ENCODE measurements around the gene STX16.

The STX16 gene

GRCh38 chr20:58661598-58662473 lies 10.8 kb downstream of the STX16 start:
- no peak overlapping the region for H2BK5ac ChIP-seq (ENCODE audit: low read length)
- no peak overlapping the region for H2AK5ac ChIP-seq (ENCODE audit: low read length)
- no peak for DNase-seq
- no peak overlapping the region for H4K8ac ChIP-seq (ENCODE audit: low read depth, low read length)
- H3K56ac ChIP-seq (ENCODE audit: low read length) = no peak overlapping the region
- no peak overlapping the region for H3K27ac ChIP-seq (ENCODE audit: low read depth, low read length)
- no peaks in the 10 kb centered on the region for H3K27me3 ChIP-seq (ENCODE audit: insufficient read depth, low read length, poor library complexity)
- H2BK120ac ChIP-seq (ENCODE audit: low read depth, low read length) = no peak overlapping the region
- no peak overlapping the region for H3K4ac ChIP-seq (ENCODE audit: low read depth, low read length)
- H3K36me3 ChIP-seq (ENCODE audit: control insufficient read depth, insufficient read depth, low read length) = no peaks in the 10 kb centered on the region
- H3K4me2 ChIP-seq (ENCODE audit: low read length) = no peak overlapping the region
- no peak overlapping the region for H4K5ac ChIP-seq (ENCODE audit: low read length)
- H3K4me3 ChIP-seq (ENCODE audit: low read length) = no peak overlapping the region
- no peak overlapping the region for H3K23ac ChIP-seq (ENCODE audit: low read length)
- peaks cover 49% of the 10 kb centered on the region for H3K79me2 ChIP-seq (ENCODE audit: control insufficient read depth, insufficient read depth, low read length)
- no peaks in the 10 kb centered on the region for H3K4me1 ChIP-seq (ENCODE audit: control insufficient read depth, low read depth, low read length)
- no peak overlapping the region for H3K18ac ChIP-seq (ENCODE audit: low read length)
- no peak overlapping the region for H2BK15ac ChIP-seq (replicated peaks; ENCODE audit: low read depth)
- no peak overlapping the region for H3K9ac ChIP-seq (ENCODE audit: low read length)
- no CpG with 5 or more reads among the region's 12 CpGs for WGBS (ENCODE audit: extremely low coverage, insufficient coverage, low lambda C conversion rate)
- H3K79me1 ChIP-seq (ENCODE audit: low read length) = peaks cover 24% of the 10 kb centered on the region

GRCh38 chr20:58664331-58664730 lies 13.2 kb downstream of the STX16 start:
- Histone ChIP-seq H3K4me1 (ENCODE audit: control insufficient read depth, low read depth, low read length) (peaks cover 4% of the 10 kb centered on the region), H3K4me3 (ENCODE audit: low read length) (no peak overlapping the region), H2AK5ac (ENCODE audit: low read length) (no peak overlapping the region), H3K79me1 (ENCODE audit: low read length) (peaks cover 24% of the 10 kb centered on the region), H3K23ac (ENCODE audit: low read length) (no peak overlapping the region), H2BK120ac (ENCODE audit: low read depth, low read length) (no peak overlapping the region), H3K4ac (ENCODE audit: low read depth, low read length) (no peak overlapping the region), H3K4me2 (ENCODE audit: low read length) (no peak overlapping the region), H3K27me3 (ENCODE audit: insufficient read depth, low read length, poor library complexity) (no peaks in the 10 kb centered on the region), H3K27ac (ENCODE audit: low read depth, low read length) (no peak overlapping the region), H2BK5ac (ENCODE audit: low read length) (no peak overlapping the region), H3K56ac (ENCODE audit: low read length) (no peak overlapping the region), H4K5ac (ENCODE audit: low read length) (no peak overlapping the region), H3K36me3 (ENCODE audit: control insufficient read depth, insufficient read depth, low read length) (no peaks in the 10 kb centered on the region), H4K8ac (ENCODE audit: low read depth, low read length) (no peak overlapping the region), H3K79me2 (ENCODE audit: control insufficient read depth, insufficient read depth, low read length) (peaks cover 35% of the 10 kb centered on the region), H3K18ac (ENCODE audit: low read length) (no peak overlapping the region), H2BK15ac (replicated peaks; ENCODE audit: low read depth) (no peak overlapping the region), H3K9ac (ENCODE audit: low read length) (no peak overlapping the region)
- no peak for DNase-seq
- no CpG with 5 or more reads among the region's 2 CpGs for WGBS (ENCODE audit: extremely low coverage, insufficient coverage, low lambda C conversion rate)

- Histone ChIP-seq H3K4me2 (ENCODE audit: low read length) (no peak overlapping the region), H3K18ac (ENCODE audit: low read length) (no peak overlapping the region), H3K79me1 (ENCODE audit: low read length) (peaks cover 21% of the 10 kb centered on the region), H2BK5ac (ENCODE audit: low read length) (no peak overlapping the region), H3K27me3 (ENCODE audit: insufficient read depth, low read length, poor library complexity) (no peaks in the 10 kb centered on the region), H3K79me2 (ENCODE audit: control insufficient read depth, insufficient read depth, low read length) (peaks cover 32% of the 10 kb centered on the region), H3K27ac (ENCODE audit: low read depth, low read length) (no peak overlapping the region), H3K4me1 (ENCODE audit: control insufficient read depth, low read depth, low read length) (peaks cover 8% of the 10 kb centered on the region), H2AK5ac (ENCODE audit: low read length) (no peak overlapping the region), H3K56ac (ENCODE audit: low read length) (no peak overlapping the region), H3K4ac (ENCODE audit: low read depth, low read length) (no peak overlapping the region), H2BK15ac (replicated peaks; ENCODE audit: low read depth) (no peak overlapping the region), H3K4me3 (ENCODE audit: low read length) (no peak overlapping the region), H3K23ac (ENCODE audit: low read length) (no peak overlapping the region), H4K5ac (ENCODE audit: low read length) (no peak overlapping the region), H2BK120ac (ENCODE audit: low read depth, low read length) (no peak overlapping the region), H3K36me3 (ENCODE audit: control insufficient read depth, insufficient read depth, low read length) (no peaks in the 10 kb centered on the region), H4K8ac (ENCODE audit: low read depth, low read length) (no peak overlapping the region), H3K9ac (ENCODE audit: low read length) (no peak overlapping the region)
- 100% methylated on average over 1 of the region's 5 CpGs for WGBS (ENCODE audit: extremely low coverage, insufficient coverage, low lambda C conversion rate)
- DNase-seq = no peak
Observed at GRCh38 chr20:58664883-58665282, 13.8 kb downstream of the STX16 start.

GRCh38 chr20:58665606-58666005 lies 14.5 kb downstream of the STX16 start:
- H4K5ac ChIP-seq (ENCODE audit: low read length) = no peak overlapping the region
- no CpG with 5 or more reads among the region's 11 CpGs for WGBS (ENCODE audit: extremely low coverage, insufficient coverage, low lambda C conversion rate)
- peaks cover 1% of the 10 kb centered on the region for H3K36me3 ChIP-seq (ENCODE audit: control insufficient read depth, insufficient read depth, low read length)
- no peak overlapping the region for H2BK120ac ChIP-seq (ENCODE audit: low read depth, low read length)
- no peak overlapping the region for H3K23ac ChIP-seq (ENCODE audit: low read length)
- peaks cover 20% of the 10 kb centered on the region for H3K79me1 ChIP-seq (ENCODE audit: low read length)
- H3K4me2 ChIP-seq (ENCODE audit: low read length) = no peak overlapping the region
- H4K8ac ChIP-seq (ENCODE audit: low read depth, low read length) = no peak overlapping the region
- H3K27ac ChIP-seq (ENCODE audit: low read depth, low read length) = no peak overlapping the region
- H2AK5ac ChIP-seq (ENCODE audit: low read length) = no peak overlapping the region
- H3K56ac ChIP-seq (ENCODE audit: low read length) = peak overlapping the region; percentile 35
- H3K18ac ChIP-seq (ENCODE audit: low read length) = no peak overlapping the region
- H2BK5ac ChIP-seq (ENCODE audit: low read length) = no peak overlapping the region
- H3K4ac ChIP-seq (ENCODE audit: low read depth, low read length) = no peak overlapping the region
- H3K79me2 ChIP-seq (ENCODE audit: control insufficient read depth, insufficient read depth, low read length) = peaks cover 28% of the 10 kb centered on the region
- H3K4me1 ChIP-seq (ENCODE audit: control insufficient read depth, low read depth, low read length) = peaks cover 10% of the 10 kb centered on the region
- no peak overlapping the region for H3K4me3 ChIP-seq (ENCODE audit: low read length)
- H2BK15ac ChIP-seq (replicated peaks; ENCODE audit: low read depth) = no peak overlapping the region
- no peak for DNase-seq
- no peaks in the 10 kb centered on the region for H3K27me3 ChIP-seq (ENCODE audit: insufficient read depth, low read length, poor library complexity)
- H3K9ac ChIP-seq (ENCODE audit: low read length) = no peak overlapping the region

- Histone ChIP-seq H3K4me1 (ENCODE audit: control insufficient read depth, low read depth, low read length) (peaks cover 10% of the 10 kb centered on the region), H2AK5ac (ENCODE audit: low read length) (no peak overlapping the region), H2BK15ac (replicated peaks; ENCODE audit: low read depth) (no peak overlapping the region), H3K27me3 (ENCODE audit: insufficient read depth, low read length, poor library complexity) (no peaks in the 10 kb centered on the region), H2BK5ac (ENCODE audit: low read length) (no peak overlapping the region), H4K8ac (ENCODE audit: low read depth, low read length) (no peak overlapping the region), H3K4ac (ENCODE audit: low read depth, low read length) (no peak overlapping the region), H3K56ac (ENCODE audit: low read length) (no peak overlapping the region), H3K27ac (ENCODE audit: low read depth, low read length) (no peak overlapping the region), H3K79me2 (ENCODE audit: control insufficient read depth, insufficient read depth, low read length) (peaks cover 19% of the 10 kb centered on the region), H3K4me3 (ENCODE audit: low read length) (no peak overlapping the region), H3K4me2 (ENCODE audit: low read length) (no peak overlapping the region), H3K9ac (ENCODE audit: low read length) (no peak overlapping the region), H3K23ac (ENCODE audit: low read length) (no peak overlapping the region), H4K5ac (ENCODE audit: low read length) (no peak overlapping the region), H3K18ac (ENCODE audit: low read length) (no peak overlapping the region), H3K36me3 (ENCODE audit: control insufficient read depth, insufficient read depth, low read length) (peaks cover 3% of the 10 kb centered on the region), H2BK120ac (ENCODE audit: low read depth, low read length) (no peak overlapping the region), H3K79me1 (ENCODE audit: low read length) (peaks cover 17% of the 10 kb centered on the region)
- peak; percentile 51 for DNase-seq
- WGBS (ENCODE audit: extremely low coverage, insufficient coverage, low lambda C conversion rate) = no CpG with 5 or more reads among the region's 7 CpGs
Observed at GRCh38 chr20:58666702-58667101, 15.6 kb downstream of the STX16 start.

Measured in mesendoderm (in vitro differentiated cells).